ENCODE data around the gene SLCO3A1.

SLCO3A1 gene

GRCh38 chr15:91882858-91883586, 29.5 kb downstream of the SLCO3A1 start:
- no peak for DNase-seq (ENCODE audit: low read depth, low spot score)

GRCh38 chr15:91884606-91885005, 31.1 kb downstream of the SLCO3A1 start:
- DNase-seq (ENCODE audit: low read depth, low spot score) = no peak

- no peak for DNase-seq (ENCODE audit: low read depth, low spot score)
These were observed 31.5 kb downstream of the SLCO3A1 start for GRCh38 chr15:91885054-91885453.

- DNase-seq (ENCODE audit: low read depth, low spot score) = no peak
These were observed 32.3 kb downstream of the SLCO3A1 start for GRCh38 chr15:91885714-91886270.

GRCh38 chr15:91886878-91887277, 33.4 kb downstream of the SLCO3A1 start:
- no peak for DNase-seq (ENCODE audit: low read depth, low spot score)

GRCh38 chr15:91887321-91887720, 33.8 kb downstream of the SLCO3A1 start:
- DNase-seq (ENCODE audit: low read depth, low spot score) = no peak

GRCh38 chr15:91887921-91888373, 34.4 kb downstream of the SLCO3A1 start:
- DNase-seq (ENCODE audit: low read depth, low spot score) = no peak

- no peak for DNase-seq (ENCODE audit: low read depth, low spot score)
These were observed 35.8 kb downstream of the SLCO3A1 start for GRCh38 chr15:91889111-91889815.

GRCh38 chr15:91890614-91891013, 37.1 kb downstream of the SLCO3A1 start:
- DNase-seq (ENCODE audit: low read depth, low spot score) = no peak

GRCh38 chr15:91891101-91891500, 37.6 kb downstream of the SLCO3A1 start:
- no peak for DNase-seq (ENCODE audit: low read depth, low spot score)

- DNase-seq (ENCODE audit: low read depth, low spot score) = no peak
These were observed 38.4 kb downstream of the SLCO3A1 start for GRCh38 chr15:91891788-91892345.

GRCh38 chr15:91892436-91892835, 38.9 kb downstream of the SLCO3A1 start:
- DNase-seq (ENCODE audit: low read depth, low spot score) = no peak

- no peak for DNase-seq (ENCODE audit: low read depth, low spot score)
These were observed 41.1 kb downstream of the SLCO3A1 start for GRCh38 chr15:91894606-91895005.

GRCh38 chr15:91895051-91895450, 41.5 kb downstream of the SLCO3A1 start:
- no peak for DNase-seq (ENCODE audit: low read depth, low spot score)

GRCh38 chr15:91896341-91897055, 43.0 kb downstream of the SLCO3A1 start:
- DNase-seq (ENCODE audit: low read depth, low spot score) = no peak

- DNase-seq (ENCODE audit: low read depth, low spot score) = no peak
These were observed 44.3 kb downstream of the SLCO3A1 start for GRCh38 chr15:91897585-91898372.

GRCh38 chr15:91898843-91899242, 45.3 kb downstream of the SLCO3A1 start:
- DNase-seq (ENCODE audit: low read depth, low spot score) = no peak

GRCh38 chr15:91904942-91905341, 51.4 kb downstream of the SLCO3A1 start:
- DNase-seq (ENCODE audit: low read depth, low spot score) = no peak

- DNase-seq (ENCODE audit: low read depth, low spot score) = no peak
These were observed 54.9 kb downstream of the SLCO3A1 start for GRCh38 chr15:91908391-91908790.

- DNase-seq (ENCODE audit: low read depth, low spot score) = no peak
These were observed 55.6 kb downstream of the SLCO3A1 start for GRCh38 chr15:91909111-91909510.

- DNase-seq (ENCODE audit: low read depth, low spot score) = no peak
These were observed 56.1 kb downstream of the SLCO3A1 start for GRCh38 chr15:91909574-91909973.
